H9 (cell line): Measurements from ENCODE around the gene COA5. TPM values are rescaled to one million over a fixed set of nuclear protein-coding genes. Genes with fewer than 3 reads are reported as not detected.

ENCODE experiments used
- DNase-seq: peaks from one replicate; pipeline ENCODE4 v3.0.0-alpha.2; 2017
- H2AFZ ChIP-seq: one replicate; pipeline ENCODE4 v1.6.1; 2013; ENCODE audit warnings: mild to moderate bottlenecking, low read length, control low read depth, moderate library complexity
- H2AK5ac ChIP-seq: 2 replicates; pipeline ENCODE4 v1.6.1; 2013; ENCODE audit warnings: low read length, control low read depth, mixed read lengths; ENCODE audit not compliant: insufficient read length
- H2BK120ac ChIP-seq: one replicate; pipeline ENCODE4 v1.6.1; 2013; ENCODE audit warnings: low read depth, mild to moderate bottlenecking, low read length, control low read depth, inconsistent platforms; ENCODE audit not compliant: poor library complexity, severe bottlenecking
- H2BK12ac ChIP-seq: 2 replicates; pipeline ENCODE4 v1.6.1; 2013; ENCODE audit warnings: low read length, control low read depth, mixed read lengths, low read depth; ENCODE audit not compliant: insufficient read length
- H2BK15ac ChIP-seq: 2 replicates; pipeline ENCODE4 v1.6.1; 2013; ENCODE audit warnings: low read depth, low read length, control low read depth
- H2BK20ac ChIP-seq: one replicate; pipeline ENCODE4 v1.6.1; 2013; ENCODE audit warnings: low read depth, mild to moderate bottlenecking, low read length, control low read depth, inconsistent platforms; ENCODE audit not compliant: poor library complexity, severe bottlenecking
- H2BK5ac ChIP-seq: 2 replicates; pipeline ENCODE4 v1.6.1; 2013; ENCODE audit warnings: low read length, control low read depth, mixed read lengths; ENCODE audit not compliant: insufficient read length
- H3K14ac ChIP-seq: 2 replicates; pipeline ENCODE4 v1.6.1; 2013; ENCODE audit warnings: low read length, control low read depth; ENCODE audit not compliant: insufficient read depth
- H3K18ac ChIP-seq: 2 replicates; pipeline ENCODE4 v1.6.1; 2013; ENCODE audit warnings: low read depth, mild to moderate bottlenecking, mixed read lengths, low read length, control low read depth; ENCODE audit not compliant: insufficient read length
- H3K23ac ChIP-seq: 2 replicates; pipeline ENCODE4 v1.6.1; 2013; ENCODE audit warnings: low read length, control low read depth, mixed read lengths, low read depth; ENCODE audit not compliant: insufficient read length
- H3K23me2 ChIP-seq: 2 replicates; pipeline ENCODE4 v1.6.1; 2013; ENCODE audit warnings: low read depth, mild to moderate bottlenecking, mixed read lengths, low read length, control low read depth; ENCODE audit not compliant: insufficient read length, poor library complexity, severe bottlenecking
- H3K27ac ChIP-seq: 2 replicates; pipeline ENCODE4 v1.5.1; 2013; ENCODE audit warnings: low read length, control low read depth, mixed read lengths, low read depth; ENCODE audit not compliant: insufficient read length
- H3K27me3 ChIP-seq: 2 replicates; pipeline ENCODE4 v1.6.1; 2013; ENCODE audit warnings: low read length, control low read depth, inconsistent platforms; ENCODE audit not compliant: insufficient read depth
- H3K4ac ChIP-seq: 2 replicates; pipeline ENCODE4 v1.6.1; 2013; ENCODE audit warnings: low read depth, mild to moderate bottlenecking, control low read depth, inconsistent platforms, low read length, moderate library complexity
- H3K4me1 ChIP-seq: 2 replicates; pipeline ENCODE4 v1.6.1; 2013; ENCODE audit warnings: low read length, control low read depth, inconsistent platforms; ENCODE audit not compliant: insufficient read depth
- H3K4me2 ChIP-seq: 2 replicates; pipeline ENCODE4 v1.6.1; 2013; ENCODE audit warnings: low read length, control low read depth, mixed read lengths; ENCODE audit not compliant: insufficient read length, insufficient read depth
- H3K56ac ChIP-seq: 2 replicates; pipeline ENCODE4 v1.6.1; 2013; ENCODE audit warnings: low read depth, mild to moderate bottlenecking, mixed read lengths, low read length, control low read depth; ENCODE audit not compliant: insufficient read length
- H3K79me1 ChIP-seq: 2 replicates; pipeline ENCODE4 v1.6.1; 2013; ENCODE audit warnings: low read depth, mild to moderate bottlenecking, moderate library complexity, low read length, control low read depth, inconsistent platforms; ENCODE audit not compliant: insufficient read depth, poor library complexity, severe bottlenecking
- H3K79me2 ChIP-seq: 2 replicates; pipeline ENCODE4 v1.6.1; 2013; ENCODE audit warnings: low read length, control low read depth, inconsistent platforms; ENCODE audit not compliant: insufficient read depth
- H3K9ac ChIP-seq: 2 replicates; pipeline ENCODE4 v1.6.1; 2013; ENCODE audit warnings: low read length, control low read depth, mixed read lengths; ENCODE audit not compliant: insufficient read length; ENCODE audit errors: extremely low read depth
- H3K9me3 ChIP-seq: one replicate; pipeline ENCODE4 v1.6.1; 2013; ENCODE audit warnings: low read depth, low read length, inconsistent platforms; ENCODE audit not compliant: control insufficient read depth
- H3T11ph ChIP-seq: one replicate; pipeline ENCODE4 v1.6.1; 2013; ENCODE audit warnings: mild to moderate bottlenecking, low read length, control low read depth, inconsistent platforms
- H4K20me1 ChIP-seq: one replicate; pipeline ENCODE4 v1.6.1; 2013; ENCODE audit not compliant: control insufficient read depth, insufficient read length, insufficient read depth
- H4K5ac ChIP-seq: 2 replicates; pipeline ENCODE4 v1.6.1; 2013; ENCODE audit warnings: low read depth, mild to moderate bottlenecking, mixed read lengths, low read length, control low read depth; ENCODE audit not compliant: insufficient read length
- H4K8ac ChIP-seq: replicated peaks from 2 replicates; pipeline ENCODE4 v1.6.1; 2013; ENCODE audit warnings: low read length, control low read depth, mixed read lengths, low read depth; ENCODE audit not compliant: insufficient read length
- H4K91ac ChIP-seq: 2 replicates; pipeline ENCODE4 v1.6.1; 2013; ENCODE audit warnings: low read depth, mild to moderate bottlenecking, moderate library complexity, mixed read lengths, low read length, control low read depth; ENCODE audit not compliant: insufficient read length
- H3K27ac Mint-ChIP-seq, 3 experiments: 2 replicates in 2 of 3; 3 replicates in 1 of 3; pipeline ENCODE4 v1.8.0; 2020 to 2021; ENCODE audit warnings: mixed read lengths in 3 of 3, mild to moderate bottlenecking in 1 of 3, moderate library complexity in 1 of 3
- H3K27me3 Mint-ChIP-seq: 2 replicates; pipeline ENCODE4 v1.8.0; 2021; ENCODE audit warnings: low read depth, mild to moderate bottlenecking, moderate library complexity, mixed read lengths
- H3K36me3 Mint-ChIP-seq, 3 experiments: 2 replicates in 2 of 3; 3 replicates in 1 of 3; pipeline ENCODE4 v1.8.0; 2020 to 2021; ENCODE audit warnings: low read depth in 3 of 3, mixed read lengths in 3 of 3; ENCODE audit not compliant: insufficient read depth in 1 of 3
- H3K4me1 Mint-ChIP-seq, 2 experiments: 2 replicates each; pipeline ENCODE4 v1.8.0; 2020; ENCODE audit warnings: mixed read lengths in 2 of 2
- H3K4me3 Mint-ChIP-seq, 2 experiments: 2 replicates in 1 of 2; 3 replicates in 1 of 2; pipeline ENCODE4 v1.8.0; 2020 to 2021; ENCODE audit warnings: mild to moderate bottlenecking in 2 of 2, mixed read lengths in 2 of 2, moderate library complexity in 1 of 2
- H3K9me3 Mint-ChIP-seq, 2 experiments: 2 replicates in 1 of 2; 3 replicates in 1 of 2; pipeline ENCODE4 v1.8.0; 2020; ENCODE audit warnings: mild to moderate bottlenecking in 2 of 2, mixed read lengths in 2 of 2, moderate library complexity in 1 of 2
- WGBS: extraction: QIAGEN DNeasy Blood & Tissue Kit; methylation state at CpG from one replicate; pipeline ENCODE4 v1.1.7; 2013; ENCODE audit warnings: missing lambda C conversion rate, low lambda C conversion rate, mixed read lengths; ENCODE audit not compliant: insufficient read length; ENCODE audit errors: extremely low coverage; 5-methylcytosine and 5-hydroxymethylcytosine counted together
- total RNA-seq: library from RNA; stranded (reverse); gene quantifications from 2 replicates; pipeline ENCODE4 v1.2.1, GENCODE V29; 2021
- TF ChIP-seq, protein P1 (sequence below): fragments of 200-600 bp; sonication (generic); conservative IDR thresholded peaks from 3 replicates; pipeline ENCODE4 v1.8.0; 2021; ENCODE audit warnings: antibody characterized with exemption, mild to moderate bottlenecking

The COA5 gene
- total RNA-seq, 1 experiment from 2014 or later: 23.6 TPM

DNA sequence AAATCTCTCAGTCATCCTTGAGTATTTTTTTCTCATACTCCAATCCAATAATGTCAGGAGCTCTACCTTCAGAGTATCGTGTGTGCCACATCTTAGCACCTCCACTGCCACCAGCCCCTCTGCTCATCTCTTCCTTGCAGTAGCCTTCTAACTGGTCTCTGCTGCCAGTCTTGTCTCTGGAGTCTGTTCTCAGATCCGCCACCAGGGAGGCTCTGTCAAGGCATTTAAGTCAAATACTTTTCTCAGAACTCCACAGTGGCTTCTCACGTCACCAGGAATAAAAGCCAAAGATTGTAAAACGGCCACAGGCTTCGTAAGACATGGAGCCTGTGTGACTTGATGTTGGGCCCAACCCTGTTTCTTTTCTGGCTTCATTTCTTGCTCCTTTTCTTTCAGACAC lies 7.2 kb upstream of the COA5 start:
- H2BK5ac ChIP-seq: no peak overlapping the region
- no peak for DNase-seq
- no peak overlapping the region for H4K8ac ChIP-seq
- no peak overlapping the region for H3K4me2 ChIP-seq
- no peak overlapping the region for H3K14ac ChIP-seq
- H3K56ac ChIP-seq: no peak overlapping the region
- no peak overlapping the region for H3K23ac ChIP-seq
- no peaks in the 10 kb centered on the region for H4K20me1 ChIP-seq
- H3K9me3 Mint-ChIP-seq: no peaks in the 10 kb centered on the region
- H3K27ac Mint-ChIP-seq: no peak overlapping the region
- no peaks in the 10 kb centered on the region for H3K27me3 ChIP-seq
- H2BK12ac ChIP-seq: no peak overlapping the region
- H2BK20ac ChIP-seq: no peak overlapping the region
- no peak overlapping the region for H2BK120ac ChIP-seq
- no peaks in the 10 kb centered on the region for H3K23me2 ChIP-seq
- no peak overlapping the region for H2AK5ac ChIP-seq
- H2BK15ac ChIP-seq: no peak overlapping the region
- no peaks in the 10 kb centered on the region for H3K27me3 Mint-ChIP-seq
- H4K91ac ChIP-seq: no peak overlapping the region
- WGBS: no CpG with 5 or more reads among the region's 5 CpGs
- H3K4me1 ChIP-seq: no peaks in the 10 kb centered on the region
- no peak overlapping the region for H2AFZ ChIP-seq
- H3K4me1 Mint-ChIP-seq: peaks cover 0 to 3% of the 10 kb centered on the region in 2 experiments; a peak in 1 of 4 replicates
- H3T11ph ChIP-seq: no peak overlapping the region
- no peak overlapping the region for H3K18ac ChIP-seq
- H3K9me3 ChIP-seq: no peaks in the 10 kb centered on the region
- H3K79me1 ChIP-seq: no peaks in the 10 kb centered on the region
- TF ChIP-seq, protein P1, sequence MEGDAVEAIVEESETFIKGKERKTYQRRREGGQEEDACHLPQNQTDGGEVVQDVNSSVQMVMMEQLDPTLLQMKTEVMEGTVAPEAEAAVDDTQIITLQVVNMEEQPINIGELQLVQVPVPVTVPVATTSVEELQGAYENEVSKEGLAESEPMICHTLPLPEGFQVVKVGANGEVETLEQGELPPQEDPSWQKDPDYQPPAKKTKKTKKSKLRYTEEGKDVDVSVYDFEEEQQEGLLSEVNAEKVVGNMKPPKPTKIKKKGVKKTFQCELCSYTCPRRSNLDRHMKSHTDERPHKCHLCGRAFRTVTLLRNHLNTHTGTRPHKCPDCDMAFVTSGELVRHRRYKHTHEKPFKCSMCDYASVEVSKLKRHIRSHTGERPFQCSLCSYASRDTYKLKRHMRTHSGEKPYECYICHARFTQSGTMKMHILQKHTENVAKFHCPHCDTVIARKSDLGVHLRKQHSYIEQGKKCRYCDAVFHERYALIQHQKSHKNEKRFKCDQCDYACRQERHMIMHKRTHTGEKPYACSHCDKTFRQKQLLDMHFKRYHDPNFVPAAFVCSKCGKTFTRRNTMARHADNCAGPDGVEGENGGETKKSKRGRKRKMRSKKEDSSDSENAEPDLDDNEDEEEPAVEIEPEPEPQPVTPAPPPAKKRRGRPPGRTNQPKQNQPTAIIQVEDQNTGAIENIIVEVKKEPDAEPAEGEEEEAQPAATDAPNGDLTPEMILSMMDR: peak; percentile 43
- no peak overlapping the region for H4K5ac ChIP-seq
- H3K4me3 Mint-ChIP-seq: no peak overlapping the region
- H3K4ac ChIP-seq: no peak overlapping the region
- H3K36me3 Mint-ChIP-seq: peaks cover 18 to 61% (median 60%) of the 10 kb centered on the region in 3 experiments; a peak in 6 of 7 replicates
- no peak overlapping the region for H3K9ac ChIP-seq
- H3K79me2 ChIP-seq: no peaks in the 10 kb centered on the region
- no peak overlapping the region for H3K27ac ChIP-seq
